ENCODE results near the gene L3MBTL4. TPM values are rescaled to one million over a fixed set of nuclear protein-coding genes. Genes with fewer than 3 reads are reported as not detected.

L3MBTL4 gene
- total RNA-seq, 1 experiment from 2014 or later: not detected

- Histone ChIP-seq H3K4me3 (no peak overlapping the region), H3K27me3 (no peaks in the 10 kb centered on the region), H3K4me1 (no peaks in the 10 kb centered on the region), H3K9me3 (replicated peaks) (no peaks in the 10 kb centered on the region), H3K27ac (no peak overlapping the region), H3K36me3 (no peaks in the 10 kb centered on the region)
- no peak for DNase-seq
Measured at GRCh38 chr18:6248017-6248416, 166.7 kb downstream of the L3MBTL4 start.

- DNase-seq: no peak
- Histone ChIP-seq H3K36me3 (no peaks in the 10 kb centered on the region), H3K9me3 (replicated peaks) (no peaks in the 10 kb centered on the region), H3K27me3 (no peaks in the 10 kb centered on the region), H3K4me3 (no peak overlapping the region), H3K27ac (no peak overlapping the region), H3K4me1 (no peaks in the 10 kb centered on the region)
Measured at GRCh38 chr18:6242004-6242403, 172.7 kb downstream of the L3MBTL4 start.

GRCh38 chr18:6239716-6240115, 175.0 kb downstream of the L3MBTL4 start:
- no peak for DNase-seq
- no peak overlapping the region for H3K27ac ChIP-seq
- H3K27me3 ChIP-seq: no peaks in the 10 kb centered on the region
- H3K4me3 ChIP-seq: no peak overlapping the region
- H3K36me3 ChIP-seq: no peaks in the 10 kb centered on the region
- H3K4me1 ChIP-seq: no peaks in the 10 kb centered on the region
- no peaks in the 10 kb centered on the region for H3K9me3 ChIP-seq (replicated peaks)

GRCh38 chr18:6236258-6236657, 178.5 kb downstream of the L3MBTL4 start:
- no peak for DNase-seq
- no peaks in the 10 kb centered on the region for H3K9me3 ChIP-seq (replicated peaks)
- no peaks in the 10 kb centered on the region for H3K36me3 ChIP-seq
- H3K4me1 ChIP-seq: no peaks in the 10 kb centered on the region
- H3K27ac ChIP-seq: no peak overlapping the region
- no peaks in the 10 kb centered on the region for H3K27me3 ChIP-seq
- no peak overlapping the region for H3K4me3 ChIP-seq

DNA sequence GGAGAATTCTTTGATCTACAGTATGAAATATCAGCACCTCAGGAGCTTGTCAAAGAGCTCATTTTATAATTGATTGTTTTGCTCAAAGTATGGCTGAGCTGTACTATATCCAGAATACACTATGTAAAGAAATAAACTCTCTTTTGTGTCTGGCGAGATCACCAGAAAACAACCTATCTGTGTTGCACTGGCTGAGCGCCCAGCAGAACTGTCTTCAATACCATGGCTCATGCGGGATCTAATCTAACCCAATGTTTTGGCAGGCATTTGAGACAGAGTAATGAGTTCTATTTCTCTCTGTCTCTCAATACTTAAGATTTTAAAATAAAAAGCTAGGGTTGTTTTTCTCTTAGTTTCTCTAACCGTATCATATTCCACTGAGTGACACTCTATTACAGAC, 192.4 kb downstream of the L3MBTL4 start:
- no peaks in the 10 kb centered on the region for H3K9me3 ChIP-seq (replicated peaks)
- no peak overlapping the region for H3K27ac ChIP-seq
- H3K4me3 ChIP-seq: no peak overlapping the region
- H3K27me3 ChIP-seq: no peaks in the 10 kb centered on the region
- no peak for DNase-seq
- no peaks in the 10 kb centered on the region for H3K4me1 ChIP-seq
- no peaks in the 10 kb centered on the region for H3K36me3 ChIP-seq

DNA sequence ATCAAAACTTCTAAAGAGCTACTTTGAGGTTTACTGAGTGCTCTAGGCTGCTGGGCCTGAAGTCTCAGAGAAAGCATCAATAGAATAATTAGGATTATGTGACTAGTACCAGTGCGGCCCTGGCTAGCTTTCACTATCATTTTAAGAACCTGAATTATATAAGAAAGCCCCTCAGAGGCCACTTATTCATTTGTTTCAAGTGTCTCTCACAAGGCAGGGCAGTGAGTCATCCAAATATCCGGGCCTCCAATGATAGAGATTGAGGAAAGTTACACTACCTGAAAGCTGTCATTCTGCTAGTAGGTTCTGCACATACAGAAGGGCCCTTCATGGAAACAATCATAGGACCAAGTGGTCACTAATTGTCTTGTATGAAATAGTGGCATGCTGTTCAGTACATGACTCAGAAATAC, 193.1 kb downstream of the L3MBTL4 start:
- no peak overlapping the region for H3K27ac ChIP-seq
- H3K27me3 ChIP-seq: no peaks in the 10 kb centered on the region
- H3K4me1 ChIP-seq: no peaks in the 10 kb centered on the region
- H3K4me3 ChIP-seq: no peak overlapping the region
- no peaks in the 10 kb centered on the region for H3K9me3 ChIP-seq (replicated peaks)
- no peaks in the 10 kb centered on the region for H3K36me3 ChIP-seq
- no peak for DNase-seq

- no peaks in the 10 kb centered on the region for H3K9me3 ChIP-seq (replicated peaks)
- DNase-seq: no peak
- no peaks in the 10 kb centered on the region for H3K4me1 ChIP-seq
- no peaks in the 10 kb centered on the region for H3K36me3 ChIP-seq
- H3K27ac ChIP-seq: no peak overlapping the region
- H3K27me3 ChIP-seq: no peaks in the 10 kb centered on the region
- no peak overlapping the region for H3K4me3 ChIP-seq
Measured at GRCh38 chr18:6220129-6220528, 194.6 kb downstream of the L3MBTL4 start.

DNA sequence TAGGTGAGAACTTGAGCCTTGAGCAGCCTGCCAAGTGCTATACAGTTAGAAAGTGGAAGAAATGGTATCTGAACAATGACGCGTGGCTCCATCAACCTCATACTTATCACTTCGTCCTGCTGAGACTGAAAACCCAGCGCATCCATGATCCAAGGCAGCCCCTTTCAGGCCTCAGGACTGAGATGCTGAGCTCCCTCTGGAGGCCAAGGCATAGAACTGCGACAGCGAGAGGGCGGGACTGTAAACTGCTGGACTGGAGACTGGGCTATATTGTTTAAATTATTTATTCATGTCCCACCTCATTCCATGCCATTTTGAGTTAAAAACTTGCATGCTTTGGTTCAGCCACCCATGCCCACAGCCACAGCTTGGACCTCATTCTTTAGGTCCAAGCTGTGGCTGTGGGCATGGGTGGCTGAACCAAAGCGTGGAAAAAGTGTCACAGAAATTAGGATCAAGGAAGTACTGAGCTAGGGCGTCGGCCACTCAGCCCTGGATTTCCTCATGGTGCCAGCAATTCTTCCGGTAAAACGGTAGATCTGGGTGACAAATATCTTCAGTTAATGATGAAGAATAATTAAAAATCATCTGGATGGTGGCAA, 195.5 kb downstream of the L3MBTL4 start:
- peak; percentile 29 to 57 for DNase-seq
- Histone ChIP-seq H3K9me3 (replicated peaks) (no peaks in the 10 kb centered on the region), H3K27me3 (no peaks in the 10 kb centered on the region), H3K27ac (no peak overlapping the region), H3K36me3 (no peaks in the 10 kb centered on the region), H3K4me1 (no peaks in the 10 kb centered on the region), H3K4me3 (no peak overlapping the region)

DNA sequence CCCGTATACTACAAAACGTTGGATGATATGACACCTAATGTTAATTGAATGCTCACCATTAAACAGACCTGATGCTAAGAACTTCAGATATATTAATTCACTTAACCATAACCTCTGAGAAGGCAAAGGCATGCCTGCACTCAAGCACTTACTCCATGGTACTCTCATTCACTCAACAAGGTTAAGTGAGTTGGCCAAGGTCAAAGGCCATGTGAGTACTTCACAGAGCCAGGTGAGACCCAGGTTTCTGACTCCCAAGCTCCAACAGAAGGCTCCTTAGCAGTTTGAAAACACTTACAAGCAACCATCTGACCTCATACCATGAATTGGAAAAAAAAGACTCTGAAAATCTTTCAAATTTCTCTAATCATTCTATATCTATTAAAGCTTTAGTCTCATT, 198.8 kb downstream of the L3MBTL4 start:
- H3K9me3 ChIP-seq (replicated peaks): no peaks in the 10 kb centered on the region
- H3K27ac ChIP-seq: no peak overlapping the region
- H3K4me1 ChIP-seq: no peaks in the 10 kb centered on the region
- no peaks in the 10 kb centered on the region for H3K27me3 ChIP-seq
- no peak overlapping the region for H3K4me3 ChIP-seq
- no peaks in the 10 kb centered on the region for H3K36me3 ChIP-seq
- no peak for DNase-seq

GRCh38 chr18:6211174-6211504, 203.6 kb downstream of the L3MBTL4 start:
- H3K36me3 ChIP-seq: no peaks in the 10 kb centered on the region
- no peaks in the 10 kb centered on the region for H3K4me1 ChIP-seq
- no peaks in the 10 kb centered on the region for H3K27me3 ChIP-seq
- no peak overlapping the region for H3K4me3 ChIP-seq
- no peak overlapping the region for H3K27ac ChIP-seq
- H3K9me3 ChIP-seq (replicated peaks): no peaks in the 10 kb centered on the region
- DNase-seq: no peak

DNA sequence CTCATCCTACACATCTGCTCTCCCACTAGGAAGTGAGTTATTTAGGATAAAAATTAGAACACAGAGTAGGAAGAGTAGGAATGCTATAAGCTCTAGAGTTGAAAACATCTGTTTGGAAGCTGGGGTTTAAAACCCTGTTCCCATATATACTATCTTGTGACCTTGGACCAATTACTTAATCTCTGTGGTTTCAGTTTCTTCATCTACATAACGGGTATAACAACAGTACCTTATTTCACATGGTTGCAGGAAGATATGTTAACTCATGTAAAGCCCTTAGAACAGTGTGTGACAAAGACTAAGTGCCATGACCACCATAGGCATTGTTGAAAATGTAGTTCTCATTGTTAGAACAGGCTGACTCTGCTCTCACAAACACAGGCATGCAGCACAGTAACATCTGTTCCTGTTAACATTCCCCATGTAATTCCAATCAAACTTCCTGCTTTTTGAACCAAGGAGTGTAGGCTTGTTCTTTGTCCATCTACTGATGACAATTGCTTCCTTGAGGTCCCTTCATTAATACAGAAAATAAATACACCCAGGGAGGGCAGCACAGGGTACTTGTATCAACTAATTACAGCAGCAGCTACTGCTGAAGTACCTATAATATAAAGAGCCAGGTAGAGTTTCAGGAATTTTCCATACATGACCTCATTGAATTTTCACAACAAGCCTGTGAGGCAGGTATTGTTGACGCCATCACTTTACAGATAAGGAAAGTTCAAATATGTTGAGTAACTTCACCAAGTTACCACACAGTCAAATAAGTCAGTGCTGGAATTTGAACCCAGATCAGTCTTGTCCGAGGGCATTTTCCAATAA, 204.2 kb downstream of the L3MBTL4 start:
- no peaks in the 10 kb centered on the region for H3K27me3 ChIP-seq
- H3K4me3 ChIP-seq: no peak overlapping the region
- H3K27ac ChIP-seq: no peak overlapping the region
- no peaks in the 10 kb centered on the region for H3K36me3 ChIP-seq
- DNase-seq: no peak
- no peaks in the 10 kb centered on the region for H3K9me3 ChIP-seq (replicated peaks)
- H3K4me1 ChIP-seq: no peaks in the 10 kb centered on the region

GRCh38 chr18:6207941-6208340, 206.8 kb downstream of the L3MBTL4 start:
- Histone ChIP-seq H3K4me3 (no peak overlapping the region), H3K9me3 (replicated peaks) (no peaks in the 10 kb centered on the region), H3K27me3 (no peaks in the 10 kb centered on the region), H3K27ac (no peak overlapping the region), H3K4me1 (no peaks in the 10 kb centered on the region), H3K36me3 (no peaks in the 10 kb centered on the region)
- no peak for DNase-seq

DNA sequence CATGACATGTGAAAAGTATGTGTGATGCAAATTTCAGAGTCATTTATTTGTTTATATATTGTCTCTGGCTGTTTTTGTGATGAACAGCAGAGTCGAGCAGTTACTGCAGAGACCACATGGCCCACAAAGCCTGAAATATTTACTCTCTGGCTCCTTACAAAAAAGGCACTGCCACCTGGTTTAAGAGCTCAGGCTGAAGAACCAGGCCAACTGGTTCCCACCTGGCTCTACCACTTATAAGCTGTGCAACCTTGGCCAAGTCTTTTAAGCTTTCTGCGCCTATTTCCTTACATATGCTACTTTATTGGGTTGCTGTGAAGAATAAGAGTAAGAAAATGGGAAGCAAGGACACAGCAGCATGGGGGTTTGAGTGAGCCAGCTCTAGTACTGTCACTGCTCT, 207.6 kb downstream of the L3MBTL4 start:
- Histone ChIP-seq H3K4me1 (no peaks in the 10 kb centered on the region), H3K27ac (no peak overlapping the region), H3K36me3 (no peaks in the 10 kb centered on the region), H3K9me3 (replicated peaks) (no peaks in the 10 kb centered on the region), H3K4me3 (no peak overlapping the region), H3K27me3 (no peaks in the 10 kb centered on the region)
- no peak for DNase-seq

- no peak for DNase-seq
- Histone ChIP-seq H3K4me3 (no peak overlapping the region), H3K27me3 (no peaks in the 10 kb centered on the region)
Measured at GRCh38 chr18:6205706-6206105, 209.0 kb downstream of the L3MBTL4 start.

DNA sequence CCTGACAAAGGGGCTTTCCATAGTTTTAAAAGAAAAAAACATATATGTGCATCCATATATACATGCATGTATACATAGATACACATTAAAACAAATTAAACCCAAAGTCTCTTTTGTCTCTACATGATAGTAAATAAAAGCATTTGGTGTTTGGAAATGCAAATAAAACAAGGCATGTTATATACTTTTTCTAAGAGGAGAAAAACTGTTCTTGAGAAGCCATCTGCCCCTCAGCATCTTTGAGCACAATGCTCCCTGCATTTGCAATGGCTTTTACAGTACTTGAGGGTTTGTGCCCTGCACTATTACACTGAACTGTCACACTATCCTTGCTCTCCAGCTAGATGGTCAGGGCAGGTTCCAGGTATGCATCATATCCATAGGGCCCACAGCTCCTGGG, 210.2 kb downstream of the L3MBTL4 start:
- DNase-seq: no peak
- Histone ChIP-seq H3K4me3 (no peak overlapping the region), H3K27me3 (no peaks in the 10 kb centered on the region), H3K4me1 (no peaks in the 10 kb centered on the region), H3K27ac (no peak overlapping the region), H3K9me3 (replicated peaks) (no peaks in the 10 kb centered on the region), H3K36me3 (no peaks in the 10 kb centered on the region)

More at GRCh38 chr18:6205706-6206105, 209.0 kb downstream of the L3MBTL4 start:
- H3K9me3 ChIP-seq (replicated peaks): no peaks in the 10 kb centered on the region
- no peak overlapping the region for H3K27ac ChIP-seq
- no peaks in the 10 kb centered on the region for H3K4me1 ChIP-seq
- H3K36me3 ChIP-seq: no peaks in the 10 kb centered on the region

- no peak overlapping the region for H3K4me3 ChIP-seq
- no peaks in the 10 kb centered on the region for H3K27me3 ChIP-seq
- no peaks in the 10 kb centered on the region for H3K4me1 ChIP-seq
- H3K36me3 ChIP-seq: no peaks in the 10 kb centered on the region
- no peak for DNase-seq
- no peak overlapping the region for H3K27ac ChIP-seq
- H3K9me3 ChIP-seq (replicated peaks): no peaks in the 10 kb centered on the region
Measured at GRCh38 chr18:6203791-6204190, 210.9 kb downstream of the L3MBTL4 start.
